Fibroblast of mammary gland (primary cell): Measurements from ENCODE around the gene AKAP13.

ENCODE experiments used
- DNase-seq: peaks from one replicate; pipeline ENCODE4 v3.0.0-alpha.2; 2010; ENCODE audit warnings: low read depth
- H3K4me3 ChIP-seq: 2 replicates; pipeline ENCODE4 v1.5.1; 2011; ENCODE audit warnings: low read depth, mild to moderate bottlenecking, low read length, moderate library complexity; ENCODE audit not compliant: control insufficient read depth
- TF ChIP-seq, protein P1 (sequence below): conservative IDR thresholded peaks from 2 replicates; pipeline ENCODE4 v1.5.1; 2011; ENCODE audit warnings: low read depth, low read length, inconsistent platforms; ENCODE audit not compliant: control insufficient read depth, insufficient read depth

AKAP13 gene

DNA sequence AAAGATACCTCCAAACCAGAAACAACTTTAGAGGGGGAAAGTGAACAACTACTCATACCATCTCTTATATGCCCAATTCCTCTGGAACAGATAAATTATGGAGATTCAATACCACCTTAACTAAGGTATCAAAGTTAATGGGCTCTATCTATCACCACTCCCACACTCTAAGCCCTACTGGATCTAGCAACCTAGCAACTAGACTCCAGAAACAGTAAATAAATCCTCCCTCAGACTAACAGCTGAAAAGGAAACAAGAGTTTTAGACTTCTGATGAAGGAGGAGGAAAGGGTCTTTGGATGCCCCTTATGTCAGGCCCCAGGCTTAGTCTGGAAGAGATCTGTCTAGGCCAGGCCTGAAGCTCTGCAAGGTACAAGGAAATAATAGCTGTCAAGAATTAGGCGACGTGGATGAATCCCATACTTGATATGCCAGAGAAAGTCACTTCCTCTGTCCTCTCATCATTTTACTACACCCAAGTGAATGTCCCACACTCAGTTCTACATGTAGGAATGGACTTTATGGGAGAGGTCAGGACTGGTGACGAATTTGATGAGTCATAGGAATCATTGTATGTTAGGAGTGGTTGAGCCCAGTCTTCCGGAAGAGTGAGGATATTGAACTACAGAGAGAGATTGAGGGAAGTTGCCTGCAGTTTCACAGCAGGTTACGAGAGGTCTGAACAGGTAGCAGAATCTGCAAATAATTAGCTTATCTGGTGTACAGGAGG is 113.8 kb downstream of the AKAP13 start:
- TF ChIP-seq, protein P1, sequence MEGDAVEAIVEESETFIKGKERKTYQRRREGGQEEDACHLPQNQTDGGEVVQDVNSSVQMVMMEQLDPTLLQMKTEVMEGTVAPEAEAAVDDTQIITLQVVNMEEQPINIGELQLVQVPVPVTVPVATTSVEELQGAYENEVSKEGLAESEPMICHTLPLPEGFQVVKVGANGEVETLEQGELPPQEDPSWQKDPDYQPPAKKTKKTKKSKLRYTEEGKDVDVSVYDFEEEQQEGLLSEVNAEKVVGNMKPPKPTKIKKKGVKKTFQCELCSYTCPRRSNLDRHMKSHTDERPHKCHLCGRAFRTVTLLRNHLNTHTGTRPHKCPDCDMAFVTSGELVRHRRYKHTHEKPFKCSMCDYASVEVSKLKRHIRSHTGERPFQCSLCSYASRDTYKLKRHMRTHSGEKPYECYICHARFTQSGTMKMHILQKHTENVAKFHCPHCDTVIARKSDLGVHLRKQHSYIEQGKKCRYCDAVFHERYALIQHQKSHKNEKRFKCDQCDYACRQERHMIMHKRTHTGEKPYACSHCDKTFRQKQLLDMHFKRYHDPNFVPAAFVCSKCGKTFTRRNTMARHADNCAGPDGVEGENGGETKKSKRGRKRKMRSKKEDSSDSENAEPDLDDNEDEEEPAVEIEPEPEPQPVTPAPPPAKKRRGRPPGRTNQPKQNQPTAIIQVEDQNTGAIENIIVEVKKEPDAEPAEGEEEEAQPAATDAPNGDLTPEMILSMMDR = no peak
- peak; percentile 95 for DNase-seq
- no peak overlapping the region for H3K4me3 ChIP-seq

DNA sequence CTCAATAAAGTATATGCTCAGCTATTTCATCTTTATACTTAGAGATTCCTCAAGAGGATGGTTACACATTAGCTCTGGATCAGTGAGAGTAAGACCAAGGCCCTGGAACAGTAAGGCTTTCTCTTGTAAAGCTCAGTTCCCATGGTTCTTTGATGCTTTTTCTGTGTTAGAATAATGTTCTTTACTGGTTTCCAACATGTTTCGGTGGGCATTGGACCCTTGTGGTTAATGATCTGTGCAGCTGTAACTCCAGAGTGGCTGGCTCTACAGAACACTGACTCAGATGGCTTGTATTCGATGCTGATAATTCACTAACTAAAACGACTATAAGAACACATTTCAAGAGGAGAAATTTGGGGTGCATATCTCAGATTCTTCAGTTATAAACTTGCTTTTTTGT is 114.7 kb downstream of the AKAP13 start:
- TF ChIP-seq, protein P1 = no peak
- no peak for DNase-seq
- no peak overlapping the region for H3K4me3 ChIP-seq

DNA sequence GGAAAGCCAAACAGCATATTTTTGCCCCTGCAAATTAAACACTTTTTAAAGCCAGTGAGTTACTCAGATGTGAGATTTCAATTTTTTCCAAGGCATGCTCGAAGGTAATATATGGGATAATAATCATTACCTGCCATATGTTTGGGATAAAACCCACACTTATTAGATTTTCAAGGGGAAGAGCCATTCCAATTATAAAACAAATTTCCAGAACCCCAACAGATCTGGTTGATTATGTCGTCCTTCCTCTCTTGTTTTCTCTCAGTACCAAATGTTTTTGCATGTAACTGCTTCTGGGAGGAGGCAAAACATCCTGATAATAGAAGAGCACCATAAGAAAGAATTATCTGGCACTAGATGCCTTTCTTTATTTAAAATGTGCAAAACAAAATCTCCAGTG is 115.1 kb downstream of the AKAP13 start:
- TF ChIP-seq, protein P1 = no peak
- no peak overlapping the region for H3K4me3 ChIP-seq
- DNase-seq = no peak

DNA sequence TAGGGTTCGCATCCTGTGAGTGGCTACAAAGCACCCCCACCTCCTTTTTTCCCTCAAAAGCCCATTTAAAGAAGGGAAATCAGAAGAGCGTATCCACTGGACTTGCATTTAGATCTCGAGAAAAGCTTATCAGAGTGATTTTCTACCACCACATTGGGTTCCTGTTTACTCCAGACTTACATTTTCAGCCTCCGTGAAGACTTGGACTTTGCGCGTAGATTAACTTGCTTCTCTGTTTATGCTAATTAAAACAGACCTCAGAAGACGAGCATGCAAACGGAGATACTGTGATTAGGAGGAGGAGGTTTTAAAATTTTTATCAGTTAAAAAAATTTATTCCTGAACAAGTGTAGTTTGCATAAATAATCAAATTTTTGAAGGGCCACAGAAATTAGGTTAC is 115.7 kb downstream of the AKAP13 start:
- TF ChIP-seq, protein P1 = no peak
- H3K4me3 ChIP-seq = no peak overlapping the region
- no peak for DNase-seq

DNA sequence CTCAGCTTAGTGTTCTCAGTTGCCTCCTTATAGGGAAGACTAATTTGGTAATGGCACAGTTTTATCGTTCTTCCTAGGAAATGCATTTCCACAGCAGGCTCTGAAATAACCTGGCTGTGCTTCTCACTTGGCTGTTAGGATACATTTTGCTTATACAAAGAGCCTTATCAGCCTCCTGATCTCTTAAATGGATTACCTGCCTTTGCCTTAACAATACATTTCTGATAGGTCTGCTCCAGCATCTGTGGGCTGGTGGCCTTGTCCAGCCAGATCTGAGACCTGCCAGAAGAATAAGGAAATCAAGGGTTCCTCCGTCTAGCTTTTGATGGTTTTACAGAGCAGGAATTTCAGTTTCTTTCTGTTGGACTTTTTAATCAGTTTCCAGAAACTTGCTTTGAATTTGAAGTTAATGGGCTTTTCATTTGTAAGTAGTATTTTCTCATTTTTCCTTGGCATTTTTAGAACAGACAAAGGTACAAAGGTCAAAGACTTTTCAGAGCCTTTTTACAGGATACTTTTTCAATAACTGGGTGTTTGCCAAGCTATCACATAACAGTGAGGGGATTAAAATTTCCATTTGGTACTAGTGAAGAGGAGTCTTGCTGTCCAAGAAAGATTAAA is 116.3 kb downstream of the AKAP13 start:
- no peak for DNase-seq
- H3K4me3 ChIP-seq = no peak overlapping the region
- TF ChIP-seq, protein P1 = no peak

DNA sequence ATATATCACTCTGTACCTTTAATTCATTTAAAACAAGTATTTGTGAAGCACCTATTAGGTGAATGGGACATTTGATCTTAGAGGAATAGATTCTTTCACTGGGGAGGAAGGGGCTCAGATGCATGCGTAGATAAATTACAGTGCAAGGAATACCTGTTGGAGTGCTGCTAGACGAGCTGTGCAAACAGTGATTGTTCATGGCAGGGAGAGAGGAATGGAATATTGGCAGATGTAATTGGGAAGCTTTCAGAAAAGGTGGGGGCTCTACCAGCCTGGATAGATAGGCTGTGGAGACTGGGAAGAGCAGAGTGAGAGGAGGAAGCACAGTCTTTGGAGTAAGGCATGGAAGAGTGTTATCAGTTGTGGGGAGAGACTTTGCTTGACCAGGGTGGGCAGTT is 116.8 kb downstream of the AKAP13 start:
- DNase-seq = no peak
- TF ChIP-seq, protein P1 = no peak

DNA sequence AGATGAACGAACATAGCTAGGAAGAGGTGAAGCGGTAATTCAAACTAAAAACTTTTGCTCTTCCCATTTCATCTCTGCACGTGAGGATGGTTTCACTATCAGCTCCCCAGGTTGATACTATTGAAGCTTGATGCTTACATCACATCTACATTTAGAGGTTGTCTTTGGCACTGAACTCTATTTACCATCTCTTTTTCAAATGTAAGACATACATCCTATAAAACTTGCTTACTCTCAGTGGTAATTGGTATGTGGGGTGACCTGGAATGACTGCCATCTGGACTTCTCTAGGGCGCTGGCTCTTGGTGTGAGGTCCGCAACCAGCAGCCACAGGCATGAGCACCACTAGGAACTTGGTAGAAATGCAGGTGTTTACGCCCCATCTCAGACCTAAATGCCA is 118.1 kb downstream of the AKAP13 start:
- no peak for DNase-seq
- TF ChIP-seq, protein P1 = no peak
- H3K4me3 ChIP-seq = no peak overlapping the region

More for the DNA sequence above, 116.8 kb downstream of the AKAP13 start:
- no peak overlapping the region for H3K4me3 ChIP-seq
